Esophagus (tissue), 2 donors: ENCODE results near the gene TRIP10. TPM values are rescaled to one million over a fixed set of nuclear protein-coding genes. Genes with fewer than 3 reads are reported as not detected.
"Not testable (repeated sequence)": the region's sequence is repeated elsewhere in the genome, so short reads cannot be mapped to it uniquely, and the experiment has no call there.

Source experiments
- H3K27ac ChIP-seq, 2 donors: one replicate each; pipeline ENCODE4 v1.5.1; 2013; ENCODE audit warnings: low read depth in 2 of 2, mild to moderate bottlenecking in 2 of 2, inconsistent platforms in 1 of 2, low read length in 1 of 2, moderate library complexity in 1 of 2
- H3K27me3 ChIP-seq, 2 donors: one replicate each; pipeline ENCODE4 v1.6.1; 2013; ENCODE audit warnings: low read length in 2 of 2, control low read depth in 1 of 2, mild to moderate bottlenecking in 1 of 2; ENCODE audit not compliant: insufficient read depth in 2 of 2, control insufficient read depth in 1 of 2
- H3K36me3 ChIP-seq, 2 donors: one replicate each; pipeline ENCODE4 v1.6.1; 2013; ENCODE audit warnings: low read length in 1 of 2; ENCODE audit not compliant: control insufficient read depth in 2 of 2, insufficient read depth in 2 of 2
- H3K4me1 ChIP-seq, 2 donors: one replicate each; pipeline ENCODE4 v1.6.1; 2013; ENCODE audit warnings: low read length in 1 of 2; ENCODE audit not compliant: control insufficient read depth in 2 of 2, insufficient read depth in 2 of 2
- H3K4me3 ChIP-seq, 2 donors: one replicate each; pipeline ENCODE4 v1.5.1; 2013; ENCODE audit warnings: low read length in 2 of 2, mild to moderate bottlenecking in 2 of 2, low read depth in 1 of 2, moderate library complexity in 1 of 2
- H3K9me3 ChIP-seq, 2 donors: one replicate each; pipeline ENCODE4 v1.6.1; 2013; ENCODE audit warnings: mild to moderate bottlenecking in 2 of 2, low read depth in 1 of 2, low read length in 1 of 2, moderate library complexity in 1 of 2; ENCODE audit not compliant: control insufficient read depth in 2 of 2, insufficient read depth in 1 of 2
- WGBS, 2 donors: extraction: QIAGEN DNeasy Blood & Tissue Kit; methylation state at CpG; one replicate each; pipeline ENCODE4 v1.1.7; 2013; 5-methylcytosine and 5-hydroxymethylcytosine counted together
- polyA plus RNA-seq, 2 donors: library from polyadenylated mRNA; stranded (reverse); fragments of 200-250 nt; gene quantifications; one replicate each; pipeline ENCODE4 v1.2.3, GENCODE V29; 2013
- donor health status: healthy with polysubstance abuse.
- donor health status: Bipolar disorder and iron deficiency.

The TRIP10 gene
- polyA plus RNA-seq, 2 donors: 191 to 519 TPM

DNA sequence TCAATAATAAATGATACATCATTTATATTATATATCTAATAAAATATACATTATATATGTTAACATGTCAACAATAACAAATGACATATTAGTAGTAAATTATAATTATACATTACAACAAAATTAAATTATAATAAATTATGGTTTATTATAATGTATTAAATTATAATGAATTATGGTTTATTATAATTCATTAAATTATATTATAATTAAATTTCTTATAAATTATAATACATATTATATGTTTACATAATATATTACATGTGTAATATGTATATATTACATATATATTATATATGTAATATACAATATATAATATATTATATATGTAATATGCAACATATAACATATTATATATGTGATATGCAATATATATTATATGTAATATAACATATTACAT lies 39.5 kb upstream of the TRIP10 start:
- H3K36me3 ChIP-seq: no peaks in the 10 kb centered on the region
- H3K27ac ChIP-seq: no peak overlapping the region
- no peak overlapping the region for H3K4me3 ChIP-seq
- no peaks in the 10 kb centered on the region for H3K9me3 ChIP-seq
- H3K27me3 ChIP-seq: no peaks in the 10 kb centered on the region
- H3K4me1 ChIP-seq: no peaks in the 10 kb centered on the region

DNA sequence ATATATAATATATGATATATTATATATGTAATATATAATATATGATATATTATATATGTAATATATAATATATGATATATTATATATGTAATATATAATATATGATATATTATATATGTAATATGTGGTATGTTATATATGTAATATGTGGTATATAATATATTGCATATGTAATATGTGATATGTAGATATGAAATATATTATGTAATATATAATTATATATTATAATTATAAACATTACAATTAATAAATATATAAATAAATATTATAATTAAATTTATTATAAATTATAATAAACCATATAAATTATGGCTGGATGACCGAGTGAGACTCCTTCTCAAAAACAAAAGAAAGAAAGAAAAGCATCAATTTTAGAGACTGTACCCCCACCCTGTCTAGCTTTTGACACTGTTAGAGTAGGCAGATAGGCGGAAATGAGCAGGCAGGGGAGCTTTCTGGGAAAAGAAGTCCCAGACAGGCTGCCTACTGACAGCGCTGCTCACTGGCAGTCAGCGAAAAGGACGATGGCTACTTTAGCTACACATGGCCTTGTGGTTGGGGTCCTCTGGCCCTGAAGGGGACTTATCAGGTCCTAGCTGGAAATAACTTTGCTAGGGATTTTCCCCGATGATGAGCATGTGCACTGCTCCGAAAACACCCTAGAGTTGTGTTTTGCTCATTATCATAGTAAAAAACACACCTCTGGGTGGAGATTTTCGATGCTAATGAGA lies 38.7 kb upstream of the TRIP10 start:
- 87 to 90% methylated on average over 8 of the region's 8 CpGs for WGBS, 2 donors
- no peaks in the 10 kb centered on the region for H3K27me3 ChIP-seq
- H3K4me1 ChIP-seq: no peaks in the 10 kb centered on the region
- H3K36me3 ChIP-seq: no peaks in the 10 kb centered on the region
- no peak overlapping the region for H3K4me3 ChIP-seq
- H3K27ac ChIP-seq: no peak overlapping the region
- no peaks in the 10 kb centered on the region for H3K9me3 ChIP-seq

DNA sequence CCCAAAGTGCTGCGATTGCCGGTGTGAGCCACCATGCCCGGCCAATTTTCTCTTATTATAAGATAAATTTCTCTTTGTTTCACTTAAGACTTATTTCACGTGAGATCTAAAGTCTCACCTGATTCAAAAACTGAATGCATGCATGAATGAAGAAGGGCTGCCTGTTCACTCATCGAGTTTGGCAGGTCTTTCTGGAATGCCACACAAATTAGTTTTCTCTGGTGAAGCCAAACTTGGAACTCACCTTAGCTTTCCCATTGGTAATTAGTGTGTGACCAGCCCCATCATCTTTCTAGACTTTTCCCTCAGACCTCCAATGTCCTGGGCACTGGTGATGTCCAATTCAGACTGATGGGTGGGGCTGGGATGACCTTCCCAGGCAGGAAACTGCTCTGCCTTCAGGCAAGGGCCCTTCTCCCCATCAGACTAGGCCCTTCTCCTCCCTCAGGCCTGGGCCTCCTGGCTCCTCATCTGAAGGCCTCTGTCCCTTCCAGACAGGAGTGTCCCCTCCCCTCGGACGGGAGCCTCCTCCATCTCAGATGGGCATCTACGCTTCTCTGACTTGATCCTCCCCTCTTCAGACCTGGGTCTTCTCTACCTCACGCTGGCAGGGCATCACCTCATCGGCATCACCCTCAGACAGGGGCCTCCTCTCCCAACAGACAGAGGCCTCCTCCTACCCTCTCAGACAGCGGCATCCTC lies 33.4 kb upstream of the TRIP10 start:
- no peaks in the 10 kb centered on the region for H3K4me1 ChIP-seq
- H3K27ac ChIP-seq: no peak overlapping the region
- no peaks in the 10 kb centered on the region for H3K27me3 ChIP-seq
- no peaks in the 10 kb centered on the region for H3K36me3 ChIP-seq
- WGBS, 2 donors: 70 to 80% methylated on average over 11 of the region's 11 CpGs
- H3K4me3 ChIP-seq: no peak overlapping the region
- H3K9me3 ChIP-seq: no peaks in the 10 kb centered on the region

DNA sequence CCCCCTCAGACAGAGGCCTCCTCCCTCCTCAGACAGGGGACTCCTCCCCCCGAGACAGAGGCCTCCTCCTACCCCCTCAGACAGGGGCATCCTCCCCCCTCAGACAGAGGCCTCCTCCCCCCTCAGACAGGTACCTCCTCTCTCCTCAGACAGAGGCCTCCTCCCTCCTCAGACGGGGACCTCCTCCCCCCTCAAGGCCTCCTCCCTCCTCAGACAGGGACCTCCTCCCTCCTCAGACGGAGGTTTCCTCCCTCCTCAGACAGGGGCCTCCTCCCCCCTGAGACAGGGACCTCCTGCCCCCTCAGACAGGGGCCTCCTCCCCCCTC lies 32.9 kb upstream of the TRIP10 start:
- no peaks in the 10 kb centered on the region for H3K9me3 ChIP-seq
- H3K27me3 ChIP-seq: no peaks in the 10 kb centered on the region
- no peak overlapping the region for H3K4me3 ChIP-seq
- H3K27ac ChIP-seq: no peak overlapping the region
- no peaks in the 10 kb centered on the region for H3K4me1 ChIP-seq
- 55 to 74% methylated on average over 3 of the region's 3 CpGs for WGBS, 2 donors
- H3K36me3 ChIP-seq: no peaks in the 10 kb centered on the region

DNA sequence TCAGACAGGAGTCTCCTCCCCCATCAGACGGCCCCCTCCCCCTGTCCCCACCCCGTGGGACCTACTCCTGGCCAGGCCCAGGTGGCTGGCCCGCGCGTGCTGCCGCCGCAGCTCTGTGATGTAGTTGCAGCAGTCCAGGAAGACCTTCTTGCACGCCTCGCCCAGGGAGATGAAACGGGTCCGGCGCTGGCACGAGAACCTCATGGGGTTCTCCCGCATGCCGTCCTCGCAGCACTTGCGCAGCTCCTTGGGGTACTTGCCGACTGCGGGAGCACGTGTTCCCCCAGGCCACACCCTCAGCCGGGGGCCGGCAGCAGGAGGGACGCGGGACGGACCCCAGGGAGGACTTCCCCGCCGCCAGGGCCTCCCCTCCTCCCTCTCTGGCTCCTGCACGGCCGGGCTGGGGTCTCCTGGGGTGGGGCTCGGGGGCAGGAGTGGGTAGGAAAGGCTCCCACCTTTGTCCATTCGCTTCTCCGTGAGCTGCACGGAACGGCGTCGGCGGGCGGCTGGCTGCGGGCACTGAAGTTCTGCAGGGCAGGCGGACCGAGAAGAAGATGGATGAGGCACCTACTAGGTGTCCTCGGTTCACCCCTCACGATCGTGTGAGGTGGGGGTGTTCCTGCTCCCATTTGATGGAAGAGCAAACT lies 32.3 kb upstream of the TRIP10 start:
- H3K27ac ChIP-seq: no peak overlapping the region
- no peaks in the 10 kb centered on the region for H3K9me3 ChIP-seq
- WGBS, 2 donors: 87 to 90% methylated on average over 42 to 44 of the region's 44 CpGs
- no peaks in the 10 kb centered on the region for H3K36me3 ChIP-seq
- no peaks in the 10 kb centered on the region for H3K4me1 ChIP-seq
- no peak overlapping the region for H3K4me3 ChIP-seq
- no peaks in the 10 kb centered on the region for H3K27me3 ChIP-seq

DNA sequence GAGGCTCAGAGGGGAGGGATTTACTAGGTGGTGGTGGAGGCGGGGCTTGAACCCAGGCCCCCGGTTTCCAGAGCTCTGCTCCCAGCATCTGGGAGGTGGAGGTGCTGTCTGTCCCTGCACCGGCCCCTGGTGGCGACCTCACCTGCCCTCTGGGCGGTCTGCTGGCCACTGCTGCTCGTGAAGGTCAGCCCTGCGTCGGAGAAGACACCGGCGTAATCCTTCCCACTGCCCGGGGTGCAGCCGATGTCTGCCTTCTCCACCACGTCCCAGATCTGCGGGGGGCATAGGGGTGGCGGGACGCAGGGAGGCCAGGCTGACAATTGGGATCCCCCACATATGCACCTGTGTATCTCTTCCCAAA lies 31.8 kb upstream of the TRIP10 start:
- Histone ChIP-seq H3K36me3 (no peaks in the 10 kb centered on the region), H3K27me3 (no peaks in the 10 kb centered on the region), H3K9me3 (no peaks in the 10 kb centered on the region), H3K4me1 (no peaks in the 10 kb centered on the region), H3K4me3 (no peak overlapping the region), H3K27ac (no peak overlapping the region)
- 77 to 78% methylated on average over 14 to 16 of the region's 16 CpGs for WGBS, 2 donors

DNA sequence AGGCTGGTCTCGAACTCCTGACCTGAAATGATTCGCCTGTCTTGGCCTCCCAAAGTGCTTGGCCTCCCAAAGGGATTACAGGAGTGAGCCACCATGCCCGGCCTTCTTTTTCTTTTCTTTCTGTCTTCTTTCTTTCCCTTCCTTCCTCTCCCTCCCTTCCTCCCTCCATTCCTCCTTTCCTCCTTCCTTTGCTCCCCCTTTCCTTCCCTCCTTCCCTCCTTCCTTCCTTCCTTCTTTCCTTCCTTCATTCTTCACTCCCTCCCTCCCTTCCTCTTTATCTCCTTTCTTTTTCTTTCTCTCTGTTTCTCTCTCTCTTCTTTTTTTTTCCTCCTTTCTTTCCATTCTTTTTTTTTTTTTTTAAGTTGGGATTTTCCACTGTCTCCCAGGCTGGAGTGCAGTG lies 31.1 kb upstream of the TRIP10 start:
- Histone ChIP-seq H3K27ac (no peak overlapping the region), H3K36me3 (no peaks in the 10 kb centered on the region), H3K9me3 (no peaks in the 10 kb centered on the region), H3K4me1 (no peaks in the 10 kb centered on the region), H3K27me3 (no peaks in the 10 kb centered on the region), H3K4me3 (no peak overlapping the region)
- 82 to 83% methylated on average over 3 of the region's 3 CpGs for WGBS, 2 donors

DNA sequence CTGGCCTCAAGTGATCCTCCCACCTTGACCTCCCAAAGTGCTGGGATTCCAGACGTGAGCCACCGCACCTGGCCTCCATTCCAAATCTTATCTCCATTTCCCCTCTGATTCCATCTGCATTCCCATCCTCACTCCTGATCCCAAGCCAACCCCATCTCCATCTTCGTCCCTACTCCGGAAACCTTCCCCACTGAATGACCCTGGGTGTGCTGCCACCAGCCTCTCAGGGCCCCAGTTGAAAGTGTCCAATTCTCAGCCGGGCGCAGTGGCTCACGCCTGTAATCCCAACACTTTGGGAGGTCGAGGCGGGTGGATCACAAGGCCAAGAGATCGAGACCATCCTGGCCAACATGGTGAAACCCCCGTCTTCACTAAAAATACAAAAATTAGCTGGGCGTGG lies 30.6 kb upstream of the TRIP10 start:
- H3K27ac ChIP-seq, H3K4me3 ChIP-seq, H3K36me3 ChIP-seq, H3K4me1 ChIP-seq, H3K9me3 ChIP-seq, H3K27me3 ChIP-seq: not testable (repeated sequence)
- WGBS, 2 donors: 85 to 89% methylated on average over 12 of the region's 12 CpGs

DNA sequence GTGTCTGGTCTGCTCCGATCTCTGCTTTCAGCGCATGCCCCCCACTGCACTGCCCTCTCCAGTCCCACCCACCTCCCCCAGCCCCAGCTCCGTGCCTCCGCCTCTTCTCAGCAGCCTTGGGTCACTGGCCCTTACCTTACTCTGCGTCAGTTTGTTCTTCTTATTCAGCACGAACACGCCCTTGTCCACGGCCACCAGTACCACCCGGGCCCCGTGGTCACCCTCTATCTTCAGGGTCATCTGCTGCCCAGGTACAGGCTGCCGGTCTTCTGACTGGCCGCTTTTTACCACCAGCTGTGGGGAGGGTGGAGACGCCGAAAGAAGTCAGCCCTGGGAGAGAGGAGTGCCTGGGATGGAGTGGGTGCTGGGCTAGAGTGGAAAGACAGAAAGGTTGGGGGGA lies 29.9 kb upstream of the TRIP10 start:
- no peaks in the 10 kb centered on the region for H3K9me3 ChIP-seq
- H3K27ac ChIP-seq: no peak overlapping the region
- no peaks in the 10 kb centered on the region for H3K4me1 ChIP-seq
- H3K27me3 ChIP-seq: no peaks in the 10 kb centered on the region
- H3K36me3 ChIP-seq: no peaks in the 10 kb centered on the region
- H3K4me3 ChIP-seq: no peak overlapping the region
- 50 to 51% methylated on average over 13 to 14 of the region's 14 CpGs for WGBS, 2 donors
